KMS-11 (cell line): ENCODE results near the gene PCID2.

Experiments
- H2AFZ ChIP-seq: fragments of 200-600 bp; sonication (generic); 2 replicates; pipeline ENCODE4 v1.6.1; 2016; ENCODE audit warnings: antibody characterized with exemption, mixed run types, low read depth
- H3K27ac ChIP-seq: fragments of 200-600 bp; sonication (generic); 2 replicates; pipeline ENCODE4 v1.6.1; 2016; ENCODE audit warnings: mild to moderate bottlenecking, mixed run types
- H3K27me3 ChIP-seq: fragments of 200-600 bp; sonication (generic); 2 replicates; pipeline ENCODE4 v1.6.1; 2017; ENCODE audit warnings: mild to moderate bottlenecking, low read depth, mixed run types, moderate library complexity; ENCODE audit not compliant: insufficient read depth
- H3K36me3 ChIP-seq: fragments of 200-600 bp; sonication (generic); 2 replicates; pipeline ENCODE4 v1.6.1; 2017; ENCODE audit warnings: mild to moderate bottlenecking, mixed run types; ENCODE audit not compliant: insufficient read depth
- H3K4me1 ChIP-seq: fragments of 200-600 bp; sonication (generic); 2 replicates; pipeline ENCODE4 v1.6.1; 2016; ENCODE audit warnings: mild to moderate bottlenecking, low read depth, mixed run types; ENCODE audit not compliant: poor library complexity, severe bottlenecking
- H3K4me2 ChIP-seq: fragments of 200-600 bp; sonication (generic); 2 replicates; pipeline ENCODE4 v1.7.0; 2016; ENCODE audit warnings: mild to moderate bottlenecking, mixed run types
- H3K4me3 ChIP-seq: fragments of 200-600 bp; sonication (generic); IDR thresholded peaks from 2 replicates; pipeline ENCODE4 v1.6.1; 2017; ENCODE audit warnings: low read depth, low read length, mixed read lengths; ENCODE audit not compliant: insufficient read depth
- H3K79me2 ChIP-seq: fragments of 200-600 bp; sonication (generic); 2 replicates; pipeline ENCODE4 v1.6.1; 2016; ENCODE audit warnings: low read depth, mixed run types; ENCODE audit not compliant: insufficient read depth
- H3K9ac ChIP-seq: fragments of 200-600 bp; sonication (generic); 2 replicates; pipeline ENCODE4 v1.6.1; 2016; ENCODE audit warnings: mild to moderate bottlenecking, mixed run types
- H4K20me1 ChIP-seq: fragments of 200-600 bp; sonication (generic); 2 replicates; pipeline ENCODE4 v1.6.1; 2016; ENCODE audit warnings: mild to moderate bottlenecking, mixed run types; ENCODE audit not compliant: insufficient read depth
- TF ChIP-seq, protein P1 (sequence below): fragments of 200-600 bp; sonication (generic); conservative IDR thresholded peaks from 2 replicates; pipeline ENCODE4 v1.6.1; 2017; ENCODE audit warnings: low read depth, mild to moderate bottlenecking, antibody characterized with exemption, low read length, moderate library complexity, mixed read lengths

The PCID2 gene

DNA sequence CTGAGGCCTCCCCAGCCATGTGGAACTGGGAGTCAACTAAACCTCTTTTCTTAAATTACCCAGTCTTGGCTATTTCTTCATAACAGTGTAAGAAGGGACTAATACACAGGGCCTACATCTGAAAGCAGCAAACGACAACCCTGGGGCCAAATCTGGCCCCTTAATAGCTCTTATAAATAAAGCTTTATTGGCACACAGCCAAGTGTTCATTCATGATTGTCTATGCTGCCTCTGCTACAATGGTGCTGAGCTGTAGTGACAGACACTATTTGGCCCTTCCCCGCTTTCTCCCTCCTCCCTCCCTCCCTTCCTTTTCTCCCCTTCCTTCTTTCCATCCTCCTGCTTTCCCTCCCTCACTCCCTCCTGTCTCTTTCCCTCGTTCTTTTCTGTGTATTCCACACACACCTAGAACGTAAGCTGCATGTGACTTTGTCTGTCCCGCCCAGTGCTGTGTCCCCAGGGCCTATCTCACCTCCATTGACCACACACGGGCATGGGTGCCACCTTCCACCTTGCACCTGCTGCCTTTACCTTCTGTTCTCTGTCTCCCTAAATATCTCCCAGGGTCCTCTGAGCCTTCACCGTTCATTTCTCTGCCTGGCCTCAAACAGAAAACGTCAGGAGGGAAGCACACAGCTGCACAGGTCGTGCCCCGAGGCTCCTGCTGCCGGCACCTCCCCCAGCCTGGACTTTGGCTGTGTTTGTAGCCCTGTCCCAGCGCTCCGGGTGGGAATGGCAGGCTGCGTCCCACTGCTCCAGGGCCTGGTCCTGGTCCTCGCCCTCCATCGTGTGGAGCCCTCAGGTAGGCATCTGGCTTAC, 50.3 kb downstream of the PCID2 start, which contains the start of gene PROZ:
Gene PROZ (plus strand): TSS at position 720 of the 819 bp plus-strand sequence. CDS start 13 bp downstream, at position 733.
- Histone ChIP-seq H3K4me2 (no peak within 1 kb of the TSS), H3K4me1 (peaks cover 5% of the 10 kb centered on the region), H3K27me3 (peaks cover 5% of the 10 kb centered on the region; the same call in 1 of the 2 replicates), H3K4me3 (no peak within 1 kb of the TSS), H2AFZ (no peak within 1 kb of the TSS), H3K79me2 (no peaks in the 10 kb centered on the region), H3K36me3 (no peaks in the 10 kb centered on the region), H4K20me1 (no peaks in the 10 kb centered on the region), H3K27ac (no peak within 1 kb of the TSS), H3K9ac (no peak within 1 kb of the TSS)
- TF ChIP-seq, protein P1, sequence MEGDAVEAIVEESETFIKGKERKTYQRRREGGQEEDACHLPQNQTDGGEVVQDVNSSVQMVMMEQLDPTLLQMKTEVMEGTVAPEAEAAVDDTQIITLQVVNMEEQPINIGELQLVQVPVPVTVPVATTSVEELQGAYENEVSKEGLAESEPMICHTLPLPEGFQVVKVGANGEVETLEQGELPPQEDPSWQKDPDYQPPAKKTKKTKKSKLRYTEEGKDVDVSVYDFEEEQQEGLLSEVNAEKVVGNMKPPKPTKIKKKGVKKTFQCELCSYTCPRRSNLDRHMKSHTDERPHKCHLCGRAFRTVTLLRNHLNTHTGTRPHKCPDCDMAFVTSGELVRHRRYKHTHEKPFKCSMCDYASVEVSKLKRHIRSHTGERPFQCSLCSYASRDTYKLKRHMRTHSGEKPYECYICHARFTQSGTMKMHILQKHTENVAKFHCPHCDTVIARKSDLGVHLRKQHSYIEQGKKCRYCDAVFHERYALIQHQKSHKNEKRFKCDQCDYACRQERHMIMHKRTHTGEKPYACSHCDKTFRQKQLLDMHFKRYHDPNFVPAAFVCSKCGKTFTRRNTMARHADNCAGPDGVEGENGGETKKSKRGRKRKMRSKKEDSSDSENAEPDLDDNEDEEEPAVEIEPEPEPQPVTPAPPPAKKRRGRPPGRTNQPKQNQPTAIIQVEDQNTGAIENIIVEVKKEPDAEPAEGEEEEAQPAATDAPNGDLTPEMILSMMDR, result no peak

DNA sequence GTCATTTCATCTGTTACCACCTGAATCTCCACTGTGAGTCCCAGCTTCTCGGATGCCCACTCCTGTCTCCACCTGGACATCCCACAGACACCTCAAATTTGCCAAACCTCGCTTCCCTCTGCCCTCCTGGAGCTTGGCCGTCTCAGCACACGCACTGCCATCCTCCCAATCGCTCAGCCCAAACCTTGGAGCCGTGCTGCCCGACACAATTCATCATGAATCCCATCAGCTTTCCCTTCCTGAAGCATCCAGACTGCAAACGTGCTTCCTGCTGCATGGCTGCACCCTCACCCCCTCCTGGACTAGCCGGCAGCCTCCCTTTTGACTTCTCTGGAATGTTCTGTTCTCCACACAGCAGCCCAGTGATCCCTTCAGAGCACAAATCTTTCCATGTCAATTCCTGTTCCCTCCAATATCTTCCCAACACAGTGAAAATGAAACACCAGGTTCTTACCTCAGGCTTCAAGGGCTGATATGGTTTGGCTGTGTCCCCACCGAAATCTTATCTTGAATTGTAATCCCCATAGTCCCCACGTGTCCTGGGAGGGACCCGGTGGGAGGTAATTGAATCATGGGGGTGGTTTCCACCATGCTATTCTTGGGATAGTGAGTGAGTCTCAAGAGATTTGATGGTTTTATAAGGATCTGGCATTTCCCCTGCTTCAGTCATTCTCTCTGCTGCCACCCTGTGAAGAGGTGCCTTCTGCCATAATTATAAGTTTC, 51.1 kb downstream of the PCID2 start:
- H3K4me1 ChIP-seq, result peaks cover 7% of the 10 kb centered on the region
- no peak overlapping the region for H3K9ac ChIP-seq
- no peak overlapping the region for H3K27ac ChIP-seq
- no peak overlapping the region for H3K4me3 ChIP-seq
- H3K27me3 ChIP-seq, result peaks cover 5% of the 10 kb centered on the region; the same call in 1 of the 2 replicates
- H3K79me2 ChIP-seq, result no peaks in the 10 kb centered on the region
- no peaks in the 10 kb centered on the region for H4K20me1 ChIP-seq
- H3K36me3 ChIP-seq, result no peaks in the 10 kb centered on the region
- no peak overlapping the region for H3K4me2 ChIP-seq
- no peak overlapping the region for H2AFZ ChIP-seq
- TF ChIP-seq, protein P1, result no peak

DNA sequence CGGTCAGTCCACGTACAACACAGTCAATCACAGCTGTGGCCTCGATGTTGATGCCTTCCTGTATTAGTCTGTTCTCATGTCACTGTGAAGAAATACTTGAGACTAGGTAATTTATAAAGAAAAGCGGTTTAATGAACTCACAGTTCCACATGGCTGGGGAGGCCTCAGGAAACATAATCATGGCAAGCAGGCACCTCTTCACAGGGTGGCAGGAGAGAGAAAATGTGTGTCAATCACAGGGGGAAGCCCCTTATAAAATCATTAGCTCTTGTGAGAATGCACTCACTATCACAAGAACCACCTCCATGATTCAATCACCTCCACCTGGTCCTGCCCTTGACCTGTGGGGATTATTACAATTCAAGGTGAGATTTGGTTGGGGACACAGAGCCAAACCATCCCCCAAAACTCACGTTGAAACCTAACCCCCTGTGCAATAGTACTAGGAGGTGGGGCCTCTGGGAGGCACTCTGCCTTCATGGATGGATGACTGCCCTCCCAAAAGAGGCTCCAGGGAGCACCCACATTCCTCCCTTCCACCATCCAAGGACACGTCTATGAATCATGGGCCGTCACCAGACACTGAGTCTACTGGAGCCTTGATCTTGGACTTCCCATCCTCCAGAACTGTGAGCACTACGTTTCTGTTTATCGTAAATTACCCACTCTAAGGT, 52.4 kb downstream of the PCID2 start:
- no peak overlapping the region for H3K27ac ChIP-seq
- TF ChIP-seq, protein P1, result no peak
- no peak overlapping the region for H3K4me3 ChIP-seq
- no peaks in the 10 kb centered on the region for H3K79me2 ChIP-seq
- no peak overlapping the region for H2AFZ ChIP-seq
- no peaks in the 10 kb centered on the region for H4K20me1 ChIP-seq
- no peak overlapping the region for H3K9ac ChIP-seq
- no peaks in the 10 kb centered on the region for H3K36me3 ChIP-seq
- peaks cover 9% of the 10 kb centered on the region for H3K4me1 ChIP-seq
- H3K27me3 ChIP-seq, result peaks cover 3% of the 10 kb centered on the region; the same call in 1 of the 2 replicates
- H3K4me2 ChIP-seq, result no peak overlapping the region

DNA sequence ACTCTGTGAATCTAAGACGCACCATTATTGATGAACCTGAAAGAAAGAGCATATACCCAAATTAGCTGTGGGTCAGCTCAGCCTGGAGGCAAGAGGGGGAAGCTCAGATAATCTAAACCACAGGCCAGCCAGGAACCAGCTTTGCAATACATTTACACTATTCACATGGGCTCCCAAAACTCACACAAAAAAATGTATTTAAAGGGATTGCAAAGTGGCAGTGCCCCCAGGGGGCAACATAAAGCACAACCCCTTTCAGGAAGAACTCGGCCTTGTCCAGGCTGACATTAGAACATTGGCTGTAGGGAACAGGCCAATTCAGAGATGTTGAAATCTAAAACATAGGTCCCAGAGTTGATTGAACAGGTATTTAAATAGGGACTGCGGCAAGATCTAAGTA, 53.3 kb downstream of the PCID2 start:
- Histone ChIP-seq H3K27ac (no peak overlapping the region), H3K4me3 (no peak overlapping the region), H3K27me3 (no peaks in the 10 kb centered on the region), H3K9ac (no peak overlapping the region), H3K4me2 (peak overlapping the region; percentile 76; the same call in 1 of the 2 replicates), H3K36me3 (no peaks in the 10 kb centered on the region), H2AFZ (peak overlapping the region; percentile 54), H3K79me2 (no peaks in the 10 kb centered on the region), H3K4me1 (peaks cover 9% of the 10 kb centered on the region), H4K20me1 (no peaks in the 10 kb centered on the region)
- TF ChIP-seq, protein P1, result no peak
